NCI-H187 (cell line): ENCODE data around the gene TBC1D3B.
"Not testable (repeated sequence)": the region's sequence is repeated elsewhere in the genome, so short reads cannot be mapped to it uniquely, and the experiment has no call there.

Source experiments
- DNase-seq, 2 experiments: peaks; one replicate each; lab custom pipeline; 2025; lab: John Stamatoyannopoulos, UW

Gene TBC1D3B

GRCh38 chr17:36181446-36182175 lies 5.2 kb upstream of the TBC1D3B start:
- not testable (repeated sequence) for DNase-seq

GRCh38 chr17:36168836-36169235 lies 7.6 kb downstream of the TBC1D3B start:
- not testable (repeated sequence) for DNase-seq

- DNase-seq = no peak
These were observed 22.4 kb downstream of the TBC1D3B start for GRCh38 chr17:36153895-36154610.

- DNase-seq = no peak
These were observed 23.8 kb downstream of the TBC1D3B start for GRCh38 chr17:36152639-36153120.

- no peak for DNase-seq
These were observed 24.4 kb downstream of the TBC1D3B start for GRCh38 chr17:36151891-36152638.

- DNase-seq = no peak
These were observed 27.1 kb downstream of the TBC1D3B start for GRCh38 chr17:36149296-36149820.

GRCh38 chr17:36148559-36149295 lies 27.7 kb downstream of the TBC1D3B start:
- DNase-seq = peak in 1 of 2 experiments; percentile 38

GRCh38 chr17:36147601-36148000 lies 28.8 kb downstream of the TBC1D3B start:
- no peak for DNase-seq

- no peak for DNase-seq
These were observed 31.3 kb downstream of the TBC1D3B start for GRCh38 chr17:36144981-36145729.

- no peak for DNase-seq
These were observed 32.4 kb downstream of the TBC1D3B start for GRCh38 chr17:36144014-36144413.

GRCh38 chr17:36142806-36143205 lies 33.6 kb downstream of the TBC1D3B start:
- no peak for DNase-seq

GRCh38 chr17:36142235-36142634 lies 34.2 kb downstream of the TBC1D3B start:
- no peak for DNase-seq

GRCh38 chr17:36136439-36136838 lies 40.0 kb downstream of the TBC1D3B start:
- no peak for DNase-seq

GRCh38 chr17:36136036-36136435 lies 40.4 kb downstream of the TBC1D3B start:
- no peak for DNase-seq

- no peak for DNase-seq
These were observed 41.0 kb downstream of the TBC1D3B start for GRCh38 chr17:36135465-36135864.

- peak; percentile 5 to 55 for DNase-seq
These were observed 42.7 kb downstream of the TBC1D3B start for GRCh38 chr17:36133602-36134236.

GRCh38 chr17:36132421-36132831 lies 44.0 kb downstream of the TBC1D3B start:
- DNase-seq = no peak

- DNase-seq = no peak
These were observed 44.5 kb downstream of the TBC1D3B start for GRCh38 chr17:36131931-36132330.

GRCh38 chr17:36131421-36131820 lies 45.0 kb downstream of the TBC1D3B start:
- DNase-seq = no peak

- no peak for DNase-seq
These were observed 46.1 kb downstream of the TBC1D3B start for GRCh38 chr17:36130346-36130745.
